ENCODE results near the gene GSDMA.
A peak's percentile ranks its signal among the peaks of the same experiment; 100 is the strongest.
"Not testable (repeated sequence)": the region's sequence is repeated elsewhere in the genome, so short reads cannot be mapped to it uniquely, and the experiment has no call there.

The GSDMA gene

GRCh38 chr17:39997543-39997942, 34.7 kb downstream of the GSDMA start:
- DNase-seq = no peak

GRCh38 chr17:39999067-39999466, 36.3 kb downstream of the GSDMA start:
- no peak for DNase-seq

GRCh38 chr17:40000161-40000560, 37.4 kb downstream of the GSDMA start:
- DNase-seq = no peak

- DNase-seq = not testable (repeated sequence)
Measured at GRCh38 chr17:40001335-40001734, 38.5 kb downstream of the GSDMA start.

GRCh38 chr17:40004072-40004471, 41.3 kb downstream of the GSDMA start:
- no peak for DNase-seq

GRCh38 chr17:40004712-40005111, 41.9 kb downstream of the GSDMA start:
- no peak for DNase-seq

- DNase-seq = no peak
Measured at GRCh38 chr17:40005520-40005919, 42.7 kb downstream of the GSDMA start.

- not testable (repeated sequence) for DNase-seq
Measured at GRCh38 chr17:40010946-40011500, 48.2 kb downstream of the GSDMA start.

- DNase-seq = not testable (repeated sequence)
Measured at GRCh38 chr17:40012017-40012647, 49.3 kb downstream of the GSDMA start.

- no peak for DNase-seq
Measured at GRCh38 chr17:40014375-40014980, 51.7 kb downstream of the GSDMA start.

GRCh38 chr17:40015005-40015997, 52.5 kb downstream of the GSDMA start, which contains the start of gene CSF3:
Gene CSF3 (plus strand): TSS chr17:40015440. CDS start chr17:40015475, 35 bp downstream.
- DNase-seq = peak in 2 of 4 experiments; percentile 24 to 36

- DNase-seq = peak in 3 of 4 experiments; percentile 37 to 54 (median 45)
Measured at GRCh38 chr17:40015998-40016985, 53.5 kb downstream of the GSDMA start.

- no peak for DNase-seq
Measured at GRCh38 chr17:40017422-40018080, 54.7 kb downstream of the GSDMA start.

GRCh38 chr17:40018211-40019121, 55.7 kb downstream of the GSDMA start:
- peak in 1 of 4 experiments; percentile 18 for DNase-seq

- DNase-seq = no peak
Measured at GRCh38 chr17:40019140-40019991, 56.6 kb downstream of the GSDMA start.

GRCh38 chr17:40020146-40020545, 57.3 kb downstream of the GSDMA start:
- no peak for DNase-seq

- DNase-seq = peak in 3 of 4 experiments; percentile 16 to 44 (median 36)
Measured at GRCh38 chr17:40021451-40021971, 58.7 kb downstream of the GSDMA start.

- no peak for DNase-seq
Measured at GRCh38 chr17:40022497-40022896, 59.7 kb downstream of the GSDMA start.

All from suppressor macrophage (primary cell).